Prostate gland (tissue), 2 donors: Measurements from ENCODE around the gene MLC1.

Experiments
- POLR2A ChIP-seq: fragments of 450-650 bp; IDR thresholded peaks from one replicate; pipeline ENCODE4 v1.6.1; 2016; ENCODE audit warnings: antibody characterized with exemption, mild to moderate bottlenecking
- TF ChIP-seq, protein P1 (sequence below), 4 experiments: fragments of 200-600 bp in 2 of 4; fragments of 450-650 bp in 2 of 4; sonication (generic) in 2 of 4; IDR thresholded peaks; 1 replicate in 3 of 4; 2 replicates in 1 of 4; pipeline ENCODE4 v1.5.1; 2016 to 2019; ENCODE audit warnings: antibody characterized with exemption in 4 of 4, mild to moderate bottlenecking in 2 of 4, moderate library complexity in 2 of 4

DNA sequence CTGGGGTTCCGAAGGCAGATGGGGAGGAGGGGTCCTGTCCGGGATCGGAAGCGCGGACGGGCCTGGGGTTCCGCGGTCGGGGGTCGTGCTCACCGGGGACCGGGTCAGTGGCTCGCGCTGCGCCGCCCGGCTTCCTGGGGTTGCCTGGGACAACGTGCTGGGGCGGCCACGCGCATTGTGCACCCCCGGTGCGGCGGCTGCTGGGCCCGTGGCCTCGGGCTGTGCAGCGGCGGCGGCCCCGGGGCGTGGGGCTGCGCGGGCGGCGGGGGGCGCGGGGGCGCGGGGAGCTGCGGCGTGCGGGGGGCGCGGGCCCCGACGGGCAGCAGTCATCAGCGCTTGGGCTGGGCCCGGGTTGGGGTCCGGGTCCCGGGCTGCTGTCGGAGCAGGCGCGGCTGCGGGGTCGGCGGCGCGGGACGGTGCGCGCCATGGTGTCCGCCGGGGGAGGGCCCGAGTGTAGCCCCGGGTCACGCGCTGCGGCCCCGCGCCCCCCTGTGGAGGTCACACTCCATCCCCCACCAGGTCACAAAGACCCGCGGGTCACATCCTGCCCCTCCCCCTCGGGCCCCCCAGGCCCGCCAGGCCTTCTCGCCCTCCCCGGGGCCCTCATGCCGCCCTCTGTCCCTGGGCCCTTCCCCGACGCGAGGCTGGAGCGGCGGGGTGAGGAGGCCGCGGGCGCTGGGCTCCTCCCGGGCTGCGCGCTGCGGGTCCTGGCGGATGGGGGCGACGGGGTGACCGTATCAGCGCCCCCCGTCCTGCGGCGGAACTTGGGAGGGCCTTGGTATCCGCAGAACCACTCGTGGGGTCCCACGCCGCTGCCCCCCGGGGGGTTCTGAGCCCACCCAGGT, 26.9 kb downstream of the MLC1 start, which contains the start of gene TTLL8:
- TF ChIP-seq, protein P1, sequence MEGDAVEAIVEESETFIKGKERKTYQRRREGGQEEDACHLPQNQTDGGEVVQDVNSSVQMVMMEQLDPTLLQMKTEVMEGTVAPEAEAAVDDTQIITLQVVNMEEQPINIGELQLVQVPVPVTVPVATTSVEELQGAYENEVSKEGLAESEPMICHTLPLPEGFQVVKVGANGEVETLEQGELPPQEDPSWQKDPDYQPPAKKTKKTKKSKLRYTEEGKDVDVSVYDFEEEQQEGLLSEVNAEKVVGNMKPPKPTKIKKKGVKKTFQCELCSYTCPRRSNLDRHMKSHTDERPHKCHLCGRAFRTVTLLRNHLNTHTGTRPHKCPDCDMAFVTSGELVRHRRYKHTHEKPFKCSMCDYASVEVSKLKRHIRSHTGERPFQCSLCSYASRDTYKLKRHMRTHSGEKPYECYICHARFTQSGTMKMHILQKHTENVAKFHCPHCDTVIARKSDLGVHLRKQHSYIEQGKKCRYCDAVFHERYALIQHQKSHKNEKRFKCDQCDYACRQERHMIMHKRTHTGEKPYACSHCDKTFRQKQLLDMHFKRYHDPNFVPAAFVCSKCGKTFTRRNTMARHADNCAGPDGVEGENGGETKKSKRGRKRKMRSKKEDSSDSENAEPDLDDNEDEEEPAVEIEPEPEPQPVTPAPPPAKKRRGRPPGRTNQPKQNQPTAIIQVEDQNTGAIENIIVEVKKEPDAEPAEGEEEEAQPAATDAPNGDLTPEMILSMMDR (IDR thresholded peaks at IDR 0.05), result no peak
- no peak for TF ChIP-seq POLR2A
